ENCODE data around the gene EPHA4.

EPHA4 gene

GRCh38 chr2:221480163-221480562 lies 91.9 kb downstream of the EPHA4 start:
- TF ChIP-seq, protein P1, sequence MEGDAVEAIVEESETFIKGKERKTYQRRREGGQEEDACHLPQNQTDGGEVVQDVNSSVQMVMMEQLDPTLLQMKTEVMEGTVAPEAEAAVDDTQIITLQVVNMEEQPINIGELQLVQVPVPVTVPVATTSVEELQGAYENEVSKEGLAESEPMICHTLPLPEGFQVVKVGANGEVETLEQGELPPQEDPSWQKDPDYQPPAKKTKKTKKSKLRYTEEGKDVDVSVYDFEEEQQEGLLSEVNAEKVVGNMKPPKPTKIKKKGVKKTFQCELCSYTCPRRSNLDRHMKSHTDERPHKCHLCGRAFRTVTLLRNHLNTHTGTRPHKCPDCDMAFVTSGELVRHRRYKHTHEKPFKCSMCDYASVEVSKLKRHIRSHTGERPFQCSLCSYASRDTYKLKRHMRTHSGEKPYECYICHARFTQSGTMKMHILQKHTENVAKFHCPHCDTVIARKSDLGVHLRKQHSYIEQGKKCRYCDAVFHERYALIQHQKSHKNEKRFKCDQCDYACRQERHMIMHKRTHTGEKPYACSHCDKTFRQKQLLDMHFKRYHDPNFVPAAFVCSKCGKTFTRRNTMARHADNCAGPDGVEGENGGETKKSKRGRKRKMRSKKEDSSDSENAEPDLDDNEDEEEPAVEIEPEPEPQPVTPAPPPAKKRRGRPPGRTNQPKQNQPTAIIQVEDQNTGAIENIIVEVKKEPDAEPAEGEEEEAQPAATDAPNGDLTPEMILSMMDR (IDR thresholded peaks at IDR 0.05; ENCODE audit: extremely low read depth, insufficient read depth, missing control alignments), result no peak
- in situ Hi-C loops (cut with MboI; ENCODE audit: low pct_unique_long_range_greater_than_20kb, low sequenced_read_pairs, unreplicated experiment), result no loop called here
- DNase-seq (ENCODE audit: low spot score), result no peak

GRCh38 chr2:221478485-221478863 lies 93.6 kb downstream of the EPHA4 start:
- in situ Hi-C loops (cut with MboI; ENCODE audit: low pct_unique_long_range_greater_than_20kb, low sequenced_read_pairs, unreplicated experiment), result no loop called here
- no peak for DNase-seq (ENCODE audit: low spot score)
- TF ChIP-seq, protein P1 (IDR thresholded peaks at IDR 0.05; ENCODE audit: extremely low read depth, insufficient read depth, missing control alignments), result no peak

- TF ChIP-seq, protein P1 (IDR thresholded peaks at IDR 0.05; ENCODE audit: extremely low read depth, insufficient read depth, missing control alignments), result no peak
- no peak for DNase-seq (ENCODE audit: low spot score)
- in situ Hi-C loops (cut with MboI; ENCODE audit: low pct_unique_long_range_greater_than_20kb, low sequenced_read_pairs, unreplicated experiment), result no loop called here
Observed at GRCh38 chr2:221477714-221478484, 94.2 kb downstream of the EPHA4 start.

GRCh38 chr2:221476195-221476594 lies 95.9 kb downstream of the EPHA4 start:
- TF ChIP-seq, protein P1 (IDR thresholded peaks at IDR 0.05; ENCODE audit: extremely low read depth, insufficient read depth, missing control alignments), result no peak
- no peak for DNase-seq (ENCODE audit: low spot score)
- in situ Hi-C loops (cut with MboI; ENCODE audit: low pct_unique_long_range_greater_than_20kb, low sequenced_read_pairs, unreplicated experiment), result no loop called here

DNA sequence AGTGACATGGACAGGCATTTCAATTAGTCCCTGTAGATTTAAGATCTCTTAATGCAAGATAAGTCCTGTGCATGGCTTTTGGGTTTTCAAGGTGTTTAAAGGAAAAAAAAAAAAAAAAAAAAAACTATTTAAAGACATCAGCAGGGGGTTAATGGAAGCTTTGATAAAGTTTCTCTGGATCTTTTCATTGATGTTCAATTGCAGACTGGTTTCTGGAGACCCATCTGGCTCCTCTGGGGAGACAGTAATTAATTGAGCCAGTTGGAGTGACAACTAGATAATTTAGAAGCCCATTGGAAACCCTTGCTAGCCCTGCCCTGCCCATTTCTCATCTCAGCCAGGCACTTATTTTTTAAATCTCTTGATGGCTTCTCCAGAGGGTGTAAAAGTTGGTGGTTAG lies 98.7 kb downstream of the EPHA4 start:
- in situ Hi-C loops (cut with MboI; ENCODE audit: low pct_unique_long_range_greater_than_20kb, low sequenced_read_pairs, unreplicated experiment), result no loop called here
- TF ChIP-seq, protein P1 (IDR thresholded peaks at IDR 0.05; ENCODE audit: extremely low read depth, insufficient read depth, missing control alignments), result no peak
- no peak for DNase-seq (ENCODE audit: low spot score)

- in situ Hi-C loops (cut with MboI; ENCODE audit: low pct_unique_long_range_greater_than_20kb, low sequenced_read_pairs, unreplicated experiment), result no loop called here
- no peak for DNase-seq (ENCODE audit: low spot score)
- TF ChIP-seq, protein P1 (IDR thresholded peaks at IDR 0.05; ENCODE audit: extremely low read depth, insufficient read depth, missing control alignments), result no peak
Observed at GRCh38 chr2:221468317-221468716, 103.8 kb downstream of the EPHA4 start.

All from GM13977 (cell line).